Skin of body (tissue), 2 donors: ENCODE data around the gene P4HA2. TPM values are rescaled to one million over a fixed set of nuclear protein-coding genes. Genes with fewer than 3 reads are reported as not detected.
A peak's percentile ranks its signal among the peaks of the same experiment; 100 is the strongest.

ENCODE experiments used
- DNase-seq: peaks from one replicate; lab custom pipeline; 2025; lab: John Stamatoyannopoulos, UW
- total RNA-seq: library from RNA; depleted of rRNA; stranded (reverse); fragments of >200 nt; gene quantifications from one replicate; pipeline ENCODE4 v1.2.3, GENCODE V29; 2014

P4HA2 gene
- 88.9 TPM for total RNA-seq

DNA sequence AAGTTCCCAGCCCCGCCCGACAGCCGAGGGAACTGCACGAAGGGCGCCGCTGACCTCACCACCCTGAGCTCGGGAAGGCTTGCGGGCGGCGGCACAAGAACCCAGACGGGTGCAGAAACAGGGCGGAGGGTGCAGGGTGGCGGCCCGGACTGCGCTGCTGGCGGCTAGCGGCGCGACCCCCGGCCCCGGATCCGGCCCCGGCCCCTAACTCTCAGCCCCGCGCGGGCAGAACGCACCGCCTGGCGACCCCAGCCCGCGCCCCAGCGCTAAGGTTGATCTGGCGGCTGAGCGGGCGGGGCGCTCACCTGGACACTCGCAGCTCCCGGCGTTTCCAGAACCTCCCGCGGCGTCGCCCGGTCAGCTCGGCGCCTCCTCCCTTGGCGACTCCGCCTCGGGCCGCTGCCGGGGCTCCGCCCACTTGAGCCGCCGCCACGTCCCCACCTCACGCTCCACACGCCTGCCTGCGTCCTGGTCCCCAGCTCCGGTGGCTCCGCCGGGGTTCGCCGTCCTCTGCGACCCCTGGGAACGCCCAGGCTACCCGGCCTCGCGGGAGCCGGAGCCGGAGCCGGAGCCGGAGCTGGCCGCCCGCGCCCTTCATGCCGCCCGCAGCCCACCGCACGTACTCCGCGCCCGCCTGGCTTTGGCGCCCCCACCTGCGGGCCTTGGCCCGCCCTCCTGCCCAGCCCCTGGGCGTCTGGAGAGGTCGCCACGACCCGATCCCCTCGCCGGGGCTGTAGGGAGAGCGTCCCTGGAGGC lies at the start of gene P4HA2:
Gene P4HA2, minus strand, starts transcription at position 369 of the 756 bp plus-strand sequence. CDS start 9,227 bp downstream, outside the sequence.
- peak; percentile 25 for DNase-seq

DNA sequence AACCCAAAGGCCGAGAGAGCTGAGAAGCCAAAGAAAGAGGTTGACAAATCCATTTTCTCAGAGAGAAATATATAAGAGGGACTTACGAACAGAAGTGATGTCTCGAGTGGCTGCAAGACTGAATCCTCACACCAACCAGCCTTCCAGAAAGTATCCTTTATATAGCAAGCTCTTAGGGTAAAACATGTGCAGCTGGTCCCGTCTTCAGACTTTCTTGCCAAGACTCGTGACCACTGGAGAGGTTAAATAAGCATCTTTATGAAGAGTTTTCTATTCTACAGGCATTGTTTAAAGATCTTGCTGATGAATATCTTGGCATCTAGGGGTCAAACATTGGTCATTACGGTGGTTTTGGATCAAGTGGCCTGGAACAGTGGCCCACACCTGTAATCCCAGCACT lies 49.6 kb upstream of the P4HA2 start:
- DNase-seq, result no peak

DNA sequence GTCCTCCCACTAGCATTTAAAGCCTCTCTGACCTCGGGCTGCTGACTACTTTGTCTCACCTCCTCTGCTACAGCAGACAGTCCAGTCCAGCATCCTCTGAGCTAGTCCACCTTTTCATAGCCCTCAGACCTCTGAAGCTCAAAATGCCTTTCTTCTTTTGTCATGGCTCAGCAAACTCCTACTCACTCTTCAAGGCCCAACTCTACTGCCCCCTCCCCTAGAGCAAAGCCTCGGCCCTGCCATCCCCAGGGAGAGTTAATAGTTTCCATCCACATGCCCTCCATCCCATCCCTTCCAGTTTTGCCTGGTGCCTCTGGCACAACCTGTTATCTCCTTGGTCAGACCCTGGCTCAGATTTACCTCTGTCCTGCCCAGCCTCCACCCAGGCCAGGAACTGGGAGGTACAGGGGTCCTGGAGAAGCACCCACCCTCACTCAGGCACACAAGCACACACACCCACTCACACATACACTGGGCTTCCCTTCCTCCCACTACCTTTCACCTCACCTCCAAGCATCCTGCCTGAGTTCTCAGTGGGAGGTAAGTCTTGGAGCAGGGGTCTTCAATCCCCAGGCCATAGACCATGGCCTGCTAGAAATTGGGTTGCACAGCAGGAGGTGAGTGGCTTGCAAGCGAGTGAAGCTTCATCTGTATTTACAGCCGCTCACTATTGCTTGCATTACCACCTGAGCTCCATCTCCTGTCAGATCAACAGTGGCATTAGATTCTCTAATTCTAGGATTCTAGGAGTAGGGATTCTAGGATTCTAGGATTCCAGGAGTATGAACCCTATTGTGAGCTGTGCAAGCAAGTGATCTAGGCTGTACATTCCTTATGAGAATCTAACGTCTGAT lies 47.9 kb upstream of the P4HA2 start:
- DNase-seq, result no peak

DNA sequence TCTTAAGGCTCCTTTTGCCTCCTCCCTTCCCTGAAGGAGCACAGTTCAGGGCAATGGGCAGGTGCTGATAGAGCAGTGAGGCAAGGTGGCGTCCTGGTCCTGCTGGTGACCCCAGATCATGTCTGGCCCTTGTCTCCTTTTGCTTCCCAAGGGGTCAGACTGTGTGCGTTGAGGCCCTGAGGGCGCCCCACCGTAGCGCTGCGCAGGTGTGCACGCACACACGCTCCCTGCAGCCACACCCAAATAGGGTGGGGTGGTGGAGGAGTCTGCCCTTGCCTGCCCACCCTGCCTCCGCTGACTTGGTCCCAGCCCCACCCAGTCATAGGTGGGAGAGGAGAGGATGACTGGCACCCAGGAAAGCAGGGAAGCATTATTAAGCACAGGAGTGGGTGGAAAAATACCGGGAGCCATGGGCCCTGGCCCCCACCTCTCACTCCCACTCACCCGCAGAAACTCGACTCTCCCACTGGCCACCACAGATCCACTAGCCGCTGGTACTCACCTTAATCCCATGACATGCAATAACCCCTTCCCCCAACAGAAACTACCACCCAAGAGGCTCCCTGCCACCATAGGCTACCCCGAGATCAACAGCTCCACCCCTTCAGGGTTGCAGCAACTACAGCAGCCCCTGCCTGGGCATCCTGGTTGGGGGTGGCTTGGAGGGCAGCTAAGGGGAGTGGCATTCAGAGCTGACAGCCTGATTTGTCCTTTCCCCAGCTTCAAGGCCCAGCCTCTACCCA lies 46.6 kb upstream of the P4HA2 start:
- no peak for DNase-seq

DNA sequence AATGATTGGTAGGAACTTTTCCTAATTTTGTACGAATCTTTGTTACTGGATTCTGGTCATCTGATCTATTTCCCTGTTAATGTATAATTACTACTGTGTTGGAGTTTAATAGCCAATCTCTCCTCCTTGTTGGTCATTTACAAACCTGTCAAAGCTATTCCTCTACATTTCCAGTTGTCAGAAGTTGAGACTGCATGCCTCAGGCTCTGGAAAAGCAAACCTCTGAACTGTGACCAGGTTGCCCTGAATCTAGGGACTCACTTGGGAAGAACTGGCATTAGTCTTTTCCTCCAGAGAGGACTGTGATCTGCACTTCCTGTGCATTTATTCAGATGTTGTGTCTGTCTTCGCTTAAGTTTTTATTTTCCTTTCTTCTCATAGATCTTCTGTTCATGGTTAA lies 46.0 kb upstream of the P4HA2 start:
- DNase-seq, result no peak

DNA sequence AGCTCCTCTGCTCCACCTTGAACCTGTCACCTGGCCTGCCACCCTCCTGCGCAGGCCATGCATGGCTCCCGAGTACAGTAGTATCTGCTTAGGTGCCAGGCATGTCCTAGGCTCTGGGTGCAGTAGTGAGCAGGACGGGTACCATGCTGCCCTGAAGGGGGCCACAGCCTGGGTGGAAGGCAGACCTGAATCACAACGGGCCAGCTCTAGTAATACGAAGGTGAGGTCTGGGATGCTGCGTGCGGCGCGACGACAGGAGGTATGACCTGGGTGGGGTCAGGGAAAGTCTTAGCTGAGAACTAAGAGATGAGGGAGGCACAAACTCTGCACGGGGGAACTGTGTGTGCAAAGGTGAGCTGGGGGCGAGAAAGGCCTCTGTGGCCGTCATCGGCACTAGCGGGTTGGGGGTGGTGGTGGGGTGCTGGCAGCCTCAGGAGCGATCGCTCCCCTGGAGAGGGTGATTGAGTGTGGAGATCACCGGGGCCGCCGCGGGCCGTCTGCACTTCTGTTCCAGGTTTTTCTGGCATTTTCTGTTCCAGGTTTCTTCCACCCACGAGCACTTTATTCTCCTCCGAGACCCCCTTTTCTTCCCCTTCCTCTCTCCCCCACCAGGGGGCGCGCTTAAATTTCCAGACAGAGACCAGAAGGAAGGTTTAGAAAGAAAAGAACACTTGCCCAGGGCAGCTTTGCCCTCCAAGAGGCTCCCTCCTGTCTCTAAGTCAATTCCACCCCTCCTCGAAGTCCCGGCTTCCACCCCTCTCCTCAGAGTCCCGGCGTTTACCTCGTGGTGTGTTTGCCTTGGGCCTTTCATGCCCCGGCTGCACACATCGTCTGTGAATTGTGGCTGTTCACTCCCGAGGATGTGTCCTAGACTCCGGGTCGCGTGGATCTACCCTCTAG lies 44.9 kb upstream of the P4HA2 start:
- no peak for DNase-seq

DNA sequence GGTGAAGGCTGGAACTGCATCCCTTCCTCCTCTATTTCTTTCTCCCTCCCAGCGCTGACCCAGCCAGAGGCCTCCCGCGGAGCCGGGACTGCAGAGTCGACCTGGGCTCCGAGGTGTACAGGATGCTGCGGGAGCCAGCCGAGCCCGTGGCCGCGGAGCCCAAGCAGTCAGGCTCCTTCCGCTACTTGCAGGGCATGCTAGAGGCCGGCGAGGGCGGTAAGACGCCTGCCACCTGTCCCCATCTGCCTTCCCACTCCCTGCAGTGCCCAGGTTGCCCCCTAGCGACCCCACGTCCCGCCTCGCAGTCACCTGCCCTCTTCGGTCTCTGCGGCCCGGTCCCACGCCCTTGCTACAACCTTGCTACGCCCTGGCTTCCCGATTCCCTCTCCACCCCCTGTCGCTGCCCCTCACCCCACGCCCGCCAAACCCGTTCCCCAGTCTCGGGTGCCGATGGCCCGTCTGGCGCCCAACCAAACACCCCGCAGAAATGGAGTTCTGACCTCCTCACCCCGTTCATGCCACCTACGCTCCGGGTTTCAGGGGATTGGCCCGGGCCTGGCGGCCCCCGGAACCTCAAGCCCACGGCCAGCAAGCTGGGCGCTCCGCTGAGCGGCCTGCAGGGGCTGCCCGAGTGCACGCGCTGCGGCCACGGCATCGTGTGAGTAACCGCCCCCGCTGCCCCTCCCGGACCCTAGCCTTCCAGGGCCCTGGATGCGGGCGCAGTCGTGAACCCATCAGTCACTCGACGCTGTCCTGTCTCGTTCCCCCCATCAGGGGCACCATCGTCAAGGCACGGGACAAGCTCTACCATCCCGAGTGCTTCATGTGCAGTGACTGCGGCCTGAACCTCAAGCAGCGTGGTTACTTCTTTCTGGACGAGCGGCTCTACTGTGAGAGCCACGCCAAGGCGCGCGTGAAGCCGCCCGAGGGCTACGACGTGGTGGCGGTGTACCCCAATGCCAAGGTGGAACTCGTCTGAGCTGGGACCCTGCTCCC lies 43.9 kb upstream of the P4HA2 start:
- no peak for DNase-seq

DNA sequence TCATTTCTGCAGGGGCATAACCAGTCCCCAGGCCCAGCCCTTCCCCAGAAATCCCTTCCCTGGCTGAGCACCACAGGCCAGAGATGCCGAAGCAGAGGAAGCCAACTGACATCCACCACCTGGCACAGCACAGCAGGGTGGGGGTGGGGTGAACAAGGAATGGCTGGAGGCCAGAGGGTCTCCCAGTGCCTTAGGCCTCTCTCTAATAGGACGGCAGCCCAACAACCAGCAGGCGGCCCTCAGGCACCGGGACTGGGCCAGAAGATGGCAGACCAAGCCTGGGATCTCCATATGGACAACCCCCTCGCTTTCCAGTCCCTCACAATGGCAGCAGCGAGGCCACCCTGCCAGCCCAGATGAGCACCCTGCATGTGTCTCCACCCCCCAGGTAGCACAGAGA lies 43.1 kb upstream of the P4HA2 start:
- DNase-seq, result no peak

DNA sequence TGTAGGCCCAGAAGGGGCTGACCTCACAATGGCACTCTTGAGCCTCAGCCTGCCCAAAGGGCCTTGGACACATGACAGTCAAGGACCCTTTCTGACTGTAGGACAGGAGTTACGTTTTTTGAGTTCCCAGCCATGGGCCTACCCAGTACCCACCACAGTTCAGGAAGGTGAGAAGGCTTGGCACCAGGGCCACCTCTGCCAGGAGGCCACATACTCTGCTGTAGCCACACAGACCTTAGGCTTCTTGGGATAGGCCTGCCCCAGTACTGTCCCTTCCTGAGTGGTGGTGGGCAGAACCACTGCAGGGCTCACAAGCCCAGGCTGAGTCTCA lies 42.6 kb upstream of the P4HA2 start:
- DNase-seq, result no peak

DNA sequence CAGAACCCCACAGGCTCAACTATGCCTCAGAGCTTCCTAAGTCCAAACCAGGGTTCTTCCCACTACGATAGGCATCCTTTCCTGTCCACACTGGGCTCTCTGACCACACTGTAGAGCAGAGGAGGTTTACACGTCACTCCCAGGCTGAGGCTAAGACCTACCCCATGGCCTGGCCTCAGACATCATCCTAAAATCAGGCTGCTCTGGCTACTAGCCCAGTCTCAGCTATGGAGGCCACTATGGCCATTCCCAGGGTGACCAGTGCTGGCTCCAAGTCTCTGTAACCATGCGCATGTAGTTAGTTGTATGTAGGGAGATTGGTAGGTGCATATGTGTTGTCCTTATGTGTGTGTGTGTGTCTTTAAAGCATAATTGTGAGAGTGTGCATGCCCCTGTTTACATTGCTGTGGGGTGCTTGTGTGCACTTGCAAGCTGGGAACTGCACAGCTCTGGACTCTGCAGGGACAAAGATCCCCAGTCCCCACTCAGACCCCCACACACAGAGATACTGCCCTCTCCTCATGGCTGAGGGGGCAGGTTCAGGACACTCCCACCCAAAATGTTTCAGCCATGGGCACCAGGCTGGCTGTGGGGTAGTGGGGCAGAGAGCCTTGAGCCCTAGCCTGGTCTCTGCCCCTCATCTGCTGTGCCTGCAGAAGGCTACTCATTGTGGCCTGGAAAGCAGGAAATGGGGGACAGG lies 42.1 kb upstream of the P4HA2 start:
- DNase-seq, result no peak

DNA sequence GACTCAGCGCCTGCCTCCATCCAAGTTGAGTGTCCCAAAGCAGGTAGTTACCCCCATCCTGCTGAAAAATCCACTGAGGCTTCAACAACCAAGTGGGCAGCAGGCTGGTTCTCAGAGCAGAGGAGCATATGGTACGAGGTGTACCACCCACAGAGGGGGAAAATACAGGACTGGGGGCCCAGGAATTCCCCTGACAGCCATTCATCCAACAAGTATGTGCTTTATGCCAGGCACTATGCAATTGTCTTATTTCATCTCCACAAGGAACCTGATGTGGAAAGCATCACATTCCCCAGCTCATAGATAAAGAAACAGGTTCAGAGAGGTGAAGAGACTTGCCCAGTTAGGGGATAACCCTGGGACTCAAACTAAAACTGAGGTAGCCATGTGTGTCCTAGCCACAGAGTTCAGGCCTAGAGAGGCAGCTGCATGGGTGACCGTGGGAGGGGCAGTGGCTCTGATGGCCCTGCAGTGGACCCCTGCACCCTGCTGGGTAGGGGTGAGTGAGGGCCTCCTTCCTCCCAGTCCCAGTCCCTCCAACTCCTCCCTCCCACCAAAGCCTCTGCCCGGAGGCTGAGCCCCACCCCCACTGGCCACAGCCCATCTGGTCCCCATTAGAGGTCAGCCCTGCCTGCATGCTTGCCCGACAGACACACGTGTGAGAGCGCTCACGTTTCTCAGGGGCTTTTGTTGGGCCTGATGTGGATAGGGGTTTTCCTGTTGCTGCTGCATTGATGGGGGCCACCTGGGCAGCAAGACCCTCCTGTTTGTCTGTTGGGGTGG lies 41.3 kb upstream of the P4HA2 start:
- DNase-seq, result no peak

DNA sequence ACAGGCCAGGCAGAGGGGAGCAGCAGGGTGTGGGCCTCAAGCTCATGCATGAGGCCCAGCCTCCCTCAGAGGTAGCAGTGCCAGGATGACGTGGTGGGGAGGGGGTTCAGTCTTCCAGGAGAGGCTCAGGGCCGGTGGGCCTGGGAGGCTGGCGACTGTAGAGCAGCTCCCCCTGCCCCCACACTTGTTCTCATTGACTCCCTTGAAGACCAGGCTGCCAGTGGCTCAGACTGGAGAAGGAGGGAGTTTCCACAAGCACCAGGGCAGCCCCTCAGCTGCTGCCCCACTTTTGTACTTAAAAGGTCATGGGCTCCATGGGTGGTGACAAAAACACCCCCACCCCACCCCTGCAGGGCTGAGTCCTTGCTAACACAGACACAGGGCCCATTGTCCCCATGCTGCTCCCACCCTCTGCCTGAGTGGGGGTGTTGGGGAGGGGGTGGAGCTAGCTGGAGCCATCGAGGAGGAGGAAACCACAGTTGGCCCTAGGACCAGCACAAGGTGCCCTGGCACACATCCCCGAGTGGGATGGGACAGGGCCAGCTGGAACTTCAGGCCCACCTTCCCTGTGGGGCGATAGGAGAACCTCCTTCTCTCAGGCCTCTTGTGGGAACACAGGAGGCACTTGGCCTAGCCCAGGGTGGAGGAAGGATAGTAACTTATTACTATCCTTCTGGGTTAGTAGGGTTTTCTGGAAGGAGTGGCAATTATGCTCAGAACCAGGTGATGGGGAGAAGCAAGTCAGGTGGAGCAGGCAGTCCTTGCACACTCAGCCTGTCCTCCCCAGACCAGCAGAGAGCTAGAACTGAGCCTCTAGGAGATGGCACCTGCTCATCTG lies 40.5 kb upstream of the P4HA2 start:
- no peak for DNase-seq

DNA sequence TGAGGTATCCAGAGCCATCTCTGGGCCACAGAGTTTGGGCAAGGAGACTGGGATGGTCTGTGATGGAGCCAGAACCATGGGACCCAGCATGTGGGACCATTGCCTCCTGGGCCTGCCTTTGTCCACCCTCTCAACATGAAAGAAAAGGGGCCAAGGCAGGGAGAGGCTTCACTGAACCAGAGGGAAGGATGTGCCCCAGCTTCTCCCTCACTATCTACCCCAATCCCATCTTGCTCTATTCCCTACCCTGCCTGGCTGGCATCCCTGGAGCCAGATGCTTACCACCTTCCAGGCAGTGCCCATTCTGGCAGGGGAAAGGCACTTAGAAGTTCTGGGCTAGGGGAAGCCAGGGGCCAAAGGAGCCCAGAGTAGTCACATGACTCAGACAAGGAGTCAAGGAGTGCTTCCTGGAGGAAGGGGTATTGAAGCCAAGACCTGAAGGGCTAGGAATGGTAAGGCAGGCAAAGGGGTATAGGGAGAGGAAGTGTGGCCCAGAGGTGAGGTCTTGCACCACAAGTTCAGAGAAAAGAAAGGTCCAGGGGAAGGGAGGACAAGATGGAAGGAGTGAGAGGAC lies 39.6 kb upstream of the P4HA2 start:
- no peak for DNase-seq

DNA sequence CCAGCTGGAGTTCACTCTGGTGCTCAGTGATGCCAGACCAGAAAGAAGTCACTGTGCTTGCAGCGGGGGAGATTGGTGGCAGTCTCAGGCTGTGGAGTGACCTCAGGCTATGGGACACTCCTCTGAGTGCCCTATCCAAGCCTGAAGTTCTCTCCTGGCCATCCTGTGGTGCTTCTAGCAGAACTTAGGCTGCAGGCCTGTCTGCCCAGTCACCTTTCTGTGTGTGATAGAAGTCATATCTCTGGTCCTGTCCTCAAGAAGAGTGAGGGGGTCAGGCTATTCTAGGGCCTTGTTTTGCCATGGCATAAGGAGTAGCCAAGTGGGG lies 39.1 kb upstream of the P4HA2 start:
- no peak for DNase-seq

DNA sequence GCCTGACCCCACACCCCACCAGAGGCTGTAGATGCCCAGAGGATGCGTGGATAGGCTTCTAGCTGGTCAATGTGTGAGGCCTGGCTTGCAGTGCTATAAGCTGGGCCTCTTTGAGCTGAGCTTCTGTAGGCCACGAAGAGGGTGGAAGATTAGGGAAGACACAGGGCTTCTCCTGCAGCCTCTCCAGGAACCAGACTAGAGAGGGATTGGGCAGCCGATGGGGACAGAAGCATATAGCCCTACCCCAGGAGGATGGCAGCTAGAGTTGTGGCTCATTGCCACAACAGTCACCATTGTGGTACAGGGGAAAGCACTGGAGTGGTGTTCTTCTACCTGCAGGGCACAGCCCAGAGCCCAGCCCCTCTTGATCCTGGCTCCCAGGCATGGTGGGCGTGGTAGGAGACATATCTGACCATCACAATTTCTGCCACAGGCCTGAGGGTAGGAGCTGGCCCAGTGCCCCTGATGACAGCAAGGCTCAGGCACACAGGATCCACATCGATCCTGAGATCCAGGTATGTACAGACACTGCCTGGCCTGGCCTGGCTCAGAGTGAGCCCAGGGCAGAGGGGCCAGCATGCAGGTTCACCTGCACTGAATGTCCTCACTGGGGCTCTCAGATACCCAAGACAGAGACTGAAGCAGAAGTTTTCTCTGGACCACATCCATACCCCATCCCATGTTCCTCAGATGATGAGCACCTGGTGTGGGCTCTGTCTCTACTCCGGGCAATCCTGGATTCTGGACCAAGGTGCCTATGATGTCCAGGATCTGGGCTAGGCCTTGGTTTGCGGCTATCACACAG lies 38.6 kb upstream of the P4HA2 start:
- no peak for DNase-seq

DNA sequence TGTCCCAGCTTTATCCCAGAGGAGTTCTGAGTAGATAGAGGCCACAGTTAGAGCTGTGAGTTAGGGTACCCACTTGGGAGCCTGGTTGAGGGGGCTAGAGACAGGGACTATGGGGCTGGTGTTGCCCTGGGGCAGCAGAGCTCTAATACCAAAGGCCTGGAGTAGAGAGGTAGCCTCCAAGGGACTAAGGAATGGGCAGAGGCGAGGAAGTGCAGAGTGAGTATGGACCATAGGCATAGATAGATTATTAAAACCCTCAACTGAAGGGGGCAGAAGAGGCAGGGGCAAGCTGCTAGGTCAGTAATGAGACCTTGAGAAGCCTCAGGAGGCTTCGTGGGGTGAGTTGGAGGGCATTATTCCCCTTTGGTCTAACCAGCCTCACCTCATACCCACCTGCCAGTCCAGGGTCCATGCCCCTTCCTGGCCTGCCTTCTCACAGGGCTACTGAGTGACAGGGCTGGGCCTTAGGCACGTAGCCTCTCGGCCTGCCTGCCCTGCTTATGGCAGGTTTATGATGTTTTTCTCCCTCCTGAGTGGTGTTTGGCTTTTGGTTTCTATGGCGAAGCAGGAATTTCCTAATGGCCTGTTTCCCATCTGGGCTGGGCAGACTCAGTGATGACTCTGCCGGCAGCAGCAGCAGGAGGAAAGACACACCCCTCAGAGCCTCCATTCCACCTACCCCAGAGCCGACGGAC lies 37.8 kb upstream of the P4HA2 start:
- DNase-seq, result peak; percentile 82
